Activated T-cell treated with anti-CD3 and anti-CD28 coated beads for 48 hours (primary cell): ENCODE data around the gene CFL1.
"Not testable (repeated sequence)": the region's sequence is repeated elsewhere in the genome, so short reads cannot be mapped to it uniquely, and the experiment has no call there.

Source experiments
- DNase-seq: peaks from one replicate; pipeline ENCODE4 v3.0.0-alpha.2; 2020; ENCODE audit warnings: low read depth

Gene CFL1

DNA sequence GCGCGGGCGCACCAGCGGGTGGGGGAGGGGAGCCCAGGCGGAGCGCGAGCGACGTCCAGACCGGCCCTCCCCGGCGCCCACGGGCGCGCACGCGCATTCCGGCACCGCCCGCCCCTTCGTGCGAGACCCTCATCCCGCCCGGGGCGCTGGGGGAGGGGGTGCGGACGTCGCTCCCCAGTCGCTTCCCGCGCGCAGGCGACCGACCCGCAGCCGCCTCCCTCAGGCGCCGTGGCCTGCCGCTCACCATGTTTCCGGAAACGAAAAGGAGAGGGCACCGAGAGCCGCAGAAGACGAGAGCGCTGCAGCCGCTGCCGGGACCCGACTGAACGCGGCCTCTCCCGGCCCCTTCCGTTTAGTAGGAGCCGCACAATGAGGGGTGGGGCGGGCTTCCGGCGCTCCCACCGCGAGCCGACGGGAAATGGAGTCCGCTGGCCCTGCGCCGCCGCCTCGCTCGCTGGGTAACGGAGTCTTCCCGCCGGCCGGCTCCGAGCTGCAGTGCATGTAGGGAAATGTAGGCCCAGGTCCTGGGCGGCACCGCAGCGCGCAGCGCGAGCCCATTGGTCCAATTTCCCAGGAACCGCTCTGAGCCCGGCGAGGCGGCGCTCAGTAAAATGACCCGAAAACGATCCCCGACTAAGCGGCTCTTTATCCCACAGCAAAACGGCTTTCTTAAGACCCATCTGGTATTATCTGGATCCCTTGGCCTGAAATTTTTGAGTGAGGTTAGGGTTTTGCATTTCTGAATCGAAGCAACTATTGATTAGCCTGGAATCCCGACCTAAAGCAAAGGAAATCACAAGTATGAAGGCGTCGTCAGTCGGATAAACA, at the start of gene CFL1:
Gene CFL1 (minus strand): TSS at position 328 of the 828 bp plus-strand sequence. CDS start 81 bp downstream, at position 247.
- DNase-seq, result peak; percentile 99

GRCh38 chr11:65906602-65907001, 48.6 kb upstream of the CFL1 start:
- no peak for DNase-seq

- no peak for DNase-seq
Observed at GRCh38 chr11:65903715-65904114, 45.7 kb upstream of the CFL1 start.

GRCh38 chr11:65903068-65903481, 45.1 kb upstream of the CFL1 start:
- no peak for DNase-seq

DNA sequence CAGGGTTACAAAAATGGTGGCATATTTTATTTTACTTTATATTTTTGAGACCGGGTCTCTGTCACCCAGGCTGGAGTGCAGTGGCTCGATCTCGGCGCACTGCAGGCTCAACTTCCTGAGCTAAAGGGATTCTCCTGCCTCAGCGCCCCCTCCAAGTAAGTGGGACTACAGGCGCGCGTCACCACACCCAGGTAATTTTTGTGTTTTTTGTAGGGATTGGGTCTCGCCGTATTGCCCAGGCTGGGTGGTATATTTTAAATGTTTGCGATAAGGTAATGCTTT, 42.9 kb upstream of the CFL1 start:
- no peak for DNase-seq

- peak; percentile 96 for DNase-seq
Observed at GRCh38 chr11:65900125-65900898, 42.3 kb upstream of the CFL1 start, which contains the start of gene FOSL1. TSS of gene FOSL1 (minus strand) at chr11:65900388. CDS start at chr11:65900339, 49 bp downstream.

- peak; percentile 78 for DNase-seq
Observed at GRCh38 chr11:65899356-65900124, 41.6 kb upstream of the CFL1 start.

- no peak for DNase-seq
Observed at GRCh38 chr11:65898656-65899355, 40.8 kb upstream of the CFL1 start.

DNA sequence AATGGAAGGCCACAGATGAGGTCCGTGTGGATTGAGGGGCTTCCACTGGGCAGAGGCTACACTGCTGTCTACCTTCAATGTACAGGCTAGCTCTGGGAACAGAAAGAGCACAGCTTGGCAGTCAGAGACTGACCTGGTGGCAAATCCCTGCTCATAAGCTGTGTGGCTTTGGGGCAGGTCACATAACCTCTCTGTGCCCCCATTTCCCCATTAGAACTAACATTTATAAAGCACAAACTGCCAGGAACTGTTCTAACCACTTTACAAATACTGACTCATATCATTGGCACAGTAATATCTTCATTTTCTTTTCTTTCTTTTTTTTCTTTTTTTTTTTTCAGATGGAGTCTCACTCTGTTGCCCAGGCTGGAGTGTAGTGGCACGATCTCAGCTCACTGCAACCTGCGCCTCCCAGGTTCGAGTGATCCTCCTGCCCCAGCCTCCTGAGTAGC, 39.1 kb upstream of the CFL1 start:
- no peak for DNase-seq

DNA sequence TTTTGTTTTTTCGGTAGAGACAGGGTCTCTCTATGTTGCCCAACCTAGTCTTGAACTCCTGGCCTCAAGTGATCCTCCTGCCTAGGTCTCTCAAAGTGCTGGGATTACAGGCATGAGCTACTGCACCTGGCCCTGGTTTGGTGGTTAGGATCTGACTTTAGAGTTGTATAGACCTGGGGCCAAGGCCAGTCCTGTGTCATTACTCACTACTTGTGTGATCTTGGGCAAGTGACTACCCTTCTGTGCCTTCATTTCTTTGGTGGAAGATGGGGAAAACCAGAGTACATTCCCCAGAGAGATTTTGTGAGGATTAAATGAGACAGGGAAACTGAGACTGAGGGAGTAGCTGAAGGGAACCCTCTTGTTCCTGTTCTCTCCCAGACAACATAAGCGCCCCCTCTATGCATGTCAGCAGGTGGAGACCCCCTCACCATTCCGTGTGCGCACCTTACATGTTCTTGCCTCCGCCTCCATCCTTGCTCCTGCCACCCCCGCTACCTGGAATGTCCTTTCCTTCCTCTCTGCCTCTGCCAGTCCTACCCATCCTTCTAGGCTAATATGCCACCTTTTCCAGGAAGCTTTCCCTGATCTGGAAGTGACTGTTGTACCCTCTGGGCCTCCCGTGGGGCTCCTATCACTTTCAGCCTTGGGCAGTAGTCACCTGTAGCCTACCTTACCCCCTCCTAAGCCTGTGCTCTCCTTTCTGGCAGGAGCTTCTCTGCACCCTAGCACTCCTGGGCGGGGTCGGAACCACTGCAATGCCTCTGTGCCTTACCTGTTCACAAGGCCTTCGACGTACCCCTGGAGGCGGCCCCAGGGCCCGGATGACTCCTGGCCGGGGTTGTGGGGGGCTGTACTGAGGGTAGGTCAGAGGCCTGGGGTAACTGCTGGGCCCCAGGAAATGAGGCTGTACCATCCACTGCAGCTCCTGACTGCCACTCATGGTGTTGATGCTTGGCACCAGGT, 38.3 kb upstream of the CFL1 start:
- no peak for DNase-seq

GRCh38 chr11:65895482-65895981, 37.6 kb upstream of the CFL1 start:
- DNase-seq, result no peak

DNA sequence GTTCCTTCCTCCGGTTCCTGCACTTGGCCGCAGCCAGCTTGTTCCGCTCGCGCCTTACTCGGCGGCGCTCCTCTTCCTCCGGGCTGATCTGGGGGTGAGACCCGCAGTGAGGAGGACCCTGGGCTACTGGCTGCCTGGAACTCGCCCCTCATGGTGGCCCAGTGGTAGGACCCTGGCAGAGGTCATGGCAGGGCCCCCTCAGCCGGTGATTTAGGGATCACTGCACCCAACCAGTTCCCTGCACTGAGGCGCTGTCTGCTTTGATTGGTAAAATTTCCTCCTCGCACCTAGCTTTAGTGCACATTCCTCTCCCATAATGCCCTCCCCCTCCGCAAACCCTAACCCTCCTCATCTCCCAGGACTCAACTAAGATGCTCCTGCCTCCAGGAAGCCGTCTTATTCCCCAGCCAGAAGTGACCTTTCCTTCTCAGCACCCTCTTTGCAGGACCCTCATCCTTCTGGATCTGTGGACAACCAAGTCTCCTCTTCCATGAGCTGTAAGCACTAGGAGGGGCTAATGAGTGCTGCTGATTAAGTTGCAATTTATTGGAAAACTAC, 36.1 kb upstream of the CFL1 start:
- DNase-seq, result no peak

DNA sequence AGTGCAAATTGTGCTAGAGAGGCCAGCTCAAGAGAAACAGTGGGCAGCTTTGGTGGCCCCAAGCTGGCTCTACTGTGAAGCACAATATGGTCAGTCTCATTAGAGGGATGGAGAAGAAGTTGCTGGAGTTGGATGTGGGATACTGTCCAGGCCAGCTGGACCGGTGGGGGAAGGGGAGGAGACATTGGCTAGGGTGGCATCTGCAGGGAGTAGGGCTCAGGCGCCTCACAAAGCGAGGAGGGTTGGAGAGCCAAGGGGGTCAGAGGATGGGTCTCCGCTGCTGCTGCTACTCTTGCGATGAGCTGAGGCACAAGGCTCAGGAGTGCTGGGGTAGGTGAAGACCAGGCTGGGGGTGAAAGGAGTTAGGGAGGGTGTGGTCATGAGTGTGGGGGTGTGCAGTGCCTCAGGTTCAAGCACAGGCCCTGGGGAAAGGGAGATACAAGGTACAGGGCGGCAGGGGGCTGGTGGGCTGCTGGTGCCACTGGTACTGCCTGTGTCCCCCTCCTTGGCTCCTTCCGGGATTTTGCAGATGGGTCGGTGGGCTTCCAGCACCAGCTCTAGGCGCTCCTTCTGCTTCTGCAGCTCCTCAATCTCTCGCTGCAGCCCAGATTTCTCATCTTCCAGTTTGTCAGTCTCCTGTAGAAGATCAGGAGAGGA, 34.8 kb upstream of the CFL1 start:
- DNase-seq, result no peak

- DNase-seq, result not testable (repeated sequence)
Observed at GRCh38 chr11:65892137-65892540, 34.2 kb upstream of the CFL1 start.

DNA sequence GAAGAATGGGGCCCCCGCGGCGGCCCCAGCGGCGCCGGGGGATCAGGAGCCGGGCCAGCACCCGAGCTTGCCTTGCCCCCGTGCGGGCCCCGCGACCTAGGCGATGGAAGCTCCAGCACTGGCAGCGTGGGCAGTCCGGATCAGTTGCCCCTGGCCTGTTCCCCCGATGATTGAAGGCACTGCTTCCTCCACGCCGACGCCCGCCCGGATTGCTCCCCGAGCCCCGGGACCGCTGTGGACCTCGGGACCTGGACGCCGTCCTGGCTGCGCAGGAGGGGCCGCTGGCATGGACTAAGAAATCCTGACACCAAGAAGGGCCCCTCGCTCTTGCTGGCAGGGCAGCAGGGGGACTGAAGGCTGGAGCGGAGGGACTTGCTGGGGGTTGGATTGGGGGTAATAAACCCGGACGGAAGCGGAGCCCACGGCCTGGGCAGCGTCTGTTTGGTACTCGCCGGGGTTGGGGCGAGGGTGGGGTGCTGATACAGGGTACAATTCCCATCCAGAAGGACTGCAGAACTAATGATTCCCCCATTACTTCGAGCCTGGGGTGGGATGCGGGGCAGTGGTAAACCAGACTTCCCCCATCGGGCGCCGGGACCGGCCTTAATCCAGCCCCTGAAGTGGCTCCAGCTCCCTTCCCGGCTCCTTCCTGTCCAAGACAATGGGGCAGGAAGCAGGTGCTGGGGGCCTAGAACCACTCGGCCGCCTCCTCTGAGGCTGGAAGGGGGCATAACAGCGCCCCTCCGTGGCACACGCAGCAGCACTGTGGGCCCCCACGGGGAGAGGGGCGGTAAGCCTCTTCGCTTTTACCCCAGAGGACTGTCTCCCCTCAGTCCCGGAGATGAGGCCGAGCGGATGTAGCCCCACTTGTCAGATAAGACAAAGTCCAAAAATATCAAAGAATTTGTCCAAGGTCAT, 33.5 kb upstream of the CFL1 start:
- DNase-seq, result no peak

- DNase-seq, result peak; percentile 99
Observed at GRCh38 chr11:65890324-65891218, 32.6 kb upstream of the CFL1 start, which contains the start of gene CCDC85B. TSS of gene CCDC85B (plus strand) at chr11:65890673. CDS start at chr11:65890784, 111 bp downstream.

GRCh38 chr11:65888163-65888814, 30.3 kb upstream of the CFL1 start, which contains the start of gene FIBP:
TSS of gene FIBP (minus strand) at chr11:65888471. CDS start at chr11:65888418, 53 bp downstream.
- peak; percentile 96 for DNase-seq
